Neural progenitor cell (in vitro differentiated cells): ENCODE measurements around the gene MEI1.

ENCODE experiments used
- CTCF ChIP-seq: fragments of 200-600 bp; sonication (generic); IDR thresholded peaks from 2 replicates; pipeline ENCODE4 v1.5.1; 2017; ENCODE audit warnings: antibody characterized with exemption, mild to moderate bottlenecking
- EZH2 ChIP-seq: fragments of 200-600 bp; sonication (generic); IDR thresholded peaks from 2 replicates; pipeline ENCODE4 v1.6.1; 2017; ENCODE audit warnings: antibody characterized with exemption, mild to moderate bottlenecking, moderate library complexity

DNA sequence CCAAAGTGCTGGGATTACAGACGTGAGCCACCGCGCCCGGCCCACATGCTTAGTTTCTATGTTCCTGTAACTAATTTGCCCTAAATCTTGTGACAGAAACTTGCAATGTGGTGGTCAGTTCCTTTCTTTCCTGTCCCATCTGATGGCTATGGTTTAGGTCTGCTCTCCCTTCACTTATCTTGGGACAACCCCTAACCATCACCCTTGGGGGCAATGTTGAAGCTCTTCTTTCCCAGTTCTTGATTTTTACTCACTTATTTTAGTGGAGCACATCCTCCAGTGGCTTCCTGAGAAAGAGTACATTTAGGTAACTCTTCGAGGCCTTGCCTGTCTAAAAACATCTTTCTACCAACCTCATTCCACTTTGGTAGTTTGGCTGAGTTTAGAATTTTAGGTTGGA is 140.9 kb downstream of the MEI1 start:
- TF ChIP-seq CTCF (no peak), EZH2 (no peak)
